GM20431 (cell line): ENCODE results near the gene SLC7A7.
"Not testable (repeated sequence)": the region's sequence is repeated elsewhere in the genome, so short reads cannot be mapped to it uniquely, and the experiment has no call there.

ENCODE experiments used
- in situ Hi-C: fragments of 300-500 bp; cut with MseI, MboI; formaldehyde crosslinking; loops from one replicate; pipeline ENCODE4 v1.15.0; 2020; ENCODE audit warnings: low sequenced_read_pairs; ENCODE audit not compliant: unreplicated experiment

SLC7A7 gene

DNA sequence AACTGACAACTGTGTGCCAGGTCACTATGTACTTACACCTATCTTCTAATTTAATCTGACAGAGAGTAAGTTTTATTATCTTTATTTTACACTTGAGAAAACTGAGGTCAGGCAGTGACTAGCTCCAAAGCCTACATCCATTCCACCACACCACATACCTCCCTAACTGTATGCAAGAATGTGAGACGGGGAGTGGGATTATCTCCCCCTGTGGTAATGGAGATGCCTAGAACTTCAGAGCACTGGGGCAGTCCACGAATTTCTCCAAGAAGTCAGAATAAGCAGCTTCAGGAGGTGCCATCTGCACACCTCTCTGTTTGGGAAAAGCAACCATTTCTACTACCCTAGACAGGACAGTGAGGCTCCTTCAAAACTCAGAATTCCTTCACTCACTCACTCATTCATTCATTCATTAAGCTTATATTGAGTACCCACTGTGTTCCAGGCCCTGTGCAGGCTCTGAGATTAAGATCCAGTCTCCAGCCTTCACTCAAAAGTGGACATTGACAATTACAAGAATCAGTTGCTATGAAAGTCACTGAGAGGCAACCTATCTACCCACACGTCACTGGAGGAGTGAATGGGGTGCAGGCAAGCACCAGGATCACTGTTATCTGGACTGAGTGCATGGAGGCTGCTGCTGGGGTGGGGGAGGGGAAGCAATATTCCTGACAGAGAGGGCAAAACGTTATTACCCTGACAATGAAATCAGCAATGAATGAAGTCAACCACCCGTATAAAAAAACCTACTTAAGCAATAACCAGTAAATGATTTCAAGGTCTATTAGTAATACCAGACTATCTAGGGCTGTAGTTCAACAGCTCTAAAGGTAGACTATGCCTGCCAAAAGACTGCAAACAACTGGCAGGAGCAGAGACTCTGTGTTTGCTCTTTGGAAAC, 18.0 kb downstream of the SLC7A7 start:
- in situ Hi-C loops, result no loop called here

DNA sequence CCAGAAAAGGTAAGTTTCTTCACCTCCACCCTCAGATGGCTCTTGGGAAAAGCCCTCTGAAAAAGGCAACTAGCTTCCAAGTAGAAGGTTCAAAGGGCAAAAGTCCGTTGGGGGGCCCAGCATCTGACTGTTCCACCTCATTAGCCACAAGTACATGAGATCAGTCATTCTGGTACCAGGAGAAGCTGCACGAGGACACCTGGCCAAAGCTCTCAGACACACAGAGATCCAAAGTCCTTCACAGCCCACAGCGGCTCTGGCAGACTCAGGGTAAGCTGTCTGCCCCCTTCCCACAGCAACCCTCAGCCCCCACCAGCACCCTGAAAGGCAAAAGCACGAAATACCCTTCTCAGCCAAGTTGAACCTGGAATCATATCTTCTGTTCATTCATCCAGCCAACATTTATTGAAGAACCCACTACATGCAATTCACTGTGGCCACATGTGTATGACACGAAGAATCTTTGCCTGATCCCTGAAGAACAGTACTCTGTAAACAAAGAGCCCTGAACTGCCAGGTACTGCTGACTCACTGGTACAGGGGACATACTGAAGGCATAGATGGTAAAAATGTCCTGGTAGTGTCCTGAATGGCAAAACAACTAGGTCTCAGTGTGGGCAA, 19.0 kb downstream of the SLC7A7 start:
- in situ Hi-C loops, result no loop called here

DNA sequence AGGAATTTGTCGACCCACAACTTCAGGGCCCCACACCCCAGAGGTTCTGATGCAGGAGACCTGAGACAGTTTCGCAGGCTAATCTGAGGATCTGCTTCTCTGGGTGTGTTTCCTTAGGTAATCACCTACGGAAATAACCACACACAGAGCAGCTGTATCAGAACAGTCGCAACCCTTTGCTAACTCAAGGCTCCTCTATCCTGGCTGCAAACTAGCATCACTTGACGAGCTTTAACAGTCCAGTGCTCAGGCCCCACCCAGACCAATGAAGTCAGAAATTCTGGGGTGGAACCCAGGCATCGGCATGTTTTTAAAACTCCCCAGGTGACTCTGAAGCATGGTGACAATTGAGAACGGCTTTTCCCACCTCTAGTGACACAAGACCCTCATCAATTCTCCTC, 20.7 kb downstream of the SLC7A7 start:
- in situ Hi-C loops, result no loop called here

DNA sequence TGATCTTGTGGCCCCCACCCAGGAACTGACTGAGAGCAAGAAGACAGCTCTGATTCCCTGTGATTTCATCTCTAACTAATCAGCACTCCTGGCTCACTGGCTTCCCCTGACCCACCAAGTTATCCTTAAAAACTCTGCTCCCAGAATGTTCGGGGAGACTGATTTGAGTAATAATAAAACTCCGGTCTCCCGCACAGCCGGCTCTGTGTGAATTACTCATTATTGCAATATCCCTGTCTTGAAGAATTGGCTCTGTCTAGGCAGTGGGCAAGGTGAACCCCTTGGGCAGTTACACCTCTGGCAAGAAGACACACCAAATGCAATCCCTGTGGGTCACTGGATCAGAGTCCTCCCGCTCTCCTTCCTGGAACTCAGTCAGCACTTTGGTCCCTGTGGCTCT, 21.3 kb downstream of the SLC7A7 start:
- in situ Hi-C loops, result no loop called here

DNA sequence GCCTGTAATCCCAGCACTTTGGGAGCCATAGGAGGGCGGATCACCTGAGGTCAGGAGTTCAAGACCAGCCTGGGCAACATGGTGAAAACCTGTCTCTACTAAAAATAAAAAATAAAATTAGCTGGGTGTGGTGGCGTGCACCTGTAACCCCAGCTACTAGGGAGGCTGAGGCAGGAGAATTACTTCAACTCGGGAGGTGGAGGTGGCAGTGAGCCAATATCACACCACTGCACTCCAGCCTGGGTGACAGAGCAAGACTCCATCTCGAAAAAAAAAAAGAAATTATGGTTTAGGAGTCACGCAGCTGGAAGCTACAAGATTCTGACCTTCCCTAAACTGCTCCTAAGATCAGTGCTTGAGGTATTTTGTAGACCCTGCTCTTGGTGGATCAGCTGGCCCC, 21.7 kb downstream of the SLC7A7 start:
- in situ Hi-C loops, result not testable (repeated sequence)

DNA sequence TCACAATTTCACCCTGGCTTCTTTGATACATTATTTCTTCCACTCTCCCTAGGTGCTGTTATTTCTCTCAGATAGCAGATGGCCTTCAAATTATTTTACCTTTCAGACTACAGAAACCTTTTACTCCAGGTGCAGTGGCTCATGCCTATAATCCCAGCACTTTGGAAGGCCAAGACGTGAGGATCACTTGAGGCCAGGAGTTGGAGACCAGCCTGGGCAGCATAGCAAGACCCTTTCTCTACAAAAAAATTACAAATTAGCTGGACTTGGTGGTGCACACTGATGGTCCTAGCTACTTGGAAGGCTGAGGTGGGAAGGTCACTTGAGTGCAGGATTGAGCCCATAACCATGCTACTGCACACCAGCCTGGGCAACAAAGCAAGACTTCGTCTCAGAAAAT, 23.1 kb downstream of the SLC7A7 start:
- in situ Hi-C loops, result no loop called here

DNA sequence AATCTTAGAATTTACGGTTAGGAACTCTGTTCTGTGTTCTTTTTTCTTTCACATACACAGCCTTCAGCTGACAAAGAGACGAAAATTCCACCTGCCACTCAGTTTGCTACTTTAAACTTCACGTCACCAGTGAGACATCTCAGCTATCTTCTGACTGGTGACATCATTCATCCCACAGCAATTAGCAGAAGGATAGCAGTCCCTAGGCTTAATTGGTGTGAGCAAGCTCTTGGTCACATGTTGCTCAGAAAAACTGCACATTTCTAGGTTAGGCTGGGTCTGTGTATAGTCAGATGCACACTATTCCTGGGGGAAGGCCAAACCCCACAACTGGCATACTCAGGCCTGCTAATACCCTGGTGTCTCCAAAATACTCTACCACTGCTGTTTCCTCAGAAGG, 23.9 kb downstream of the SLC7A7 start:
- in situ Hi-C loops, result no loop called here

DNA sequence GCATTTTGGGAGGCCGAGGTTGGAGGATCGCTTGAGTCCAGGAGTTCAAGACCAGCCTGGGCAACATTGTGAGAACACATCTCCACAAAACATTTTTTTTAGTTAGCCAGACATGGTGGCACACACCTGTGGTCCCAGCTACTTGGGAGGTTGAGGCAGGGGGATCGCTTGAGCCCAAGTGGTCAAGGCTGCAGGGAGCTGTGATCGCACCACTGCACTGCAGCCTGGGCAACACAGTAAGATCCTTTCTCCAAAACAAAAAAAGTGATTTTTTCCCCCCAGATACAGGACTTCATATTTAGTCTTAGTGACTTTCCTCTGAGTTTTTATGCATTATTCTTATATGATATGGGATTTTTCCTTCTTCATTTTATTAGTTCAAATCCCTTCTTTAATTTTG, 28.6 kb downstream of the SLC7A7 start:
- in situ Hi-C loops, result no loop called here

DNA sequence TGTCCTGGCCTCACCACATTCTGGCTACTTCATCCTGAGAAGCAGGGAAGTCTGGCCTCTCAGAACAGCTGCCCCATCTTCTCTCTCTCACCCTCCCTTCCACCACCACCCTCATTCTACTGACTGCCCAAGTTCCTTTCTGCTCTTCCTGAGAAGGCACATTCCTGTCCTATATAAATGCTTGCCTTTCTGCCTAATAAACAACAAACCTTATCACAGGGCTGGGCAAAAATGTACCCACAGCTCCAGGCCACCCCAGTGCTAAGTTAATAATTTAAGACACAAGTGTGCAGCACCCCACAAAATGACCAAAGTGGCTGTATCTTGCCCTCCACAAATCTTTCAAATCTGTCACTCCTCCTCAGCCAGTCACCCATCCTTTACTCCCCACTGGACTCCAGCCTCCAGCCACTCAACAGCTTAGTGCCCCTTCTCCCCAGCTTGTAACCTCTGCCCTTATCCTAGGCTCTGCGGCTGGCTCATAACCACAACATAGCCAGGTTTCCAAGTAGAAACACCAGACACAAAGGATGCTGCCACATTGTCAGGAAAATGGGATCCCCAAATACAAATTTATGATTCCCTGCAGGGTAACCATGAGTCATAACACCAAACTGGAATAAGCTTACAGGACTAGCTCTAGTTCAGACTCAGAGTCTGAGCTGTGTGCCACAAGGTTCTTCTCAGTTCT, 33.8 kb downstream of the SLC7A7 start:
- in situ Hi-C loops, result no loop called here

DNA sequence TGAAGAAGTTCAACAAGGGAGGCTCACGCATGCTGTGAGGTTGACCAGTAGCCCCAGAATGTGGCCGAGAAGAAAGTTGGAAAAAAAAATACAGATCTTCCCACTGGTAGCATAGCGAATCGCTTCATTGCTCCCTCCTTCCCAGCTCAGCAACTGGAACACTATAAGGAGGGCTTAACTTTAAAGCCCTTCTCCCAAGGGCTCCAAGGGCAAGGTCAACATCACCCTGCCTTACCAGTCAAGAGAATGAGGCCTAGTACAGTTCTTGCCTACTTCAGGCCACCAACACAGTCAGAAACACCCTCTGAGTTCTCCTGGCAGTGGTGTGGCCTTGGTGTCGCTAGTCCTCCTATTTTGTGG, 34.3 kb downstream of the SLC7A7 start:
- in situ Hi-C loops, result no loop called here

DNA sequence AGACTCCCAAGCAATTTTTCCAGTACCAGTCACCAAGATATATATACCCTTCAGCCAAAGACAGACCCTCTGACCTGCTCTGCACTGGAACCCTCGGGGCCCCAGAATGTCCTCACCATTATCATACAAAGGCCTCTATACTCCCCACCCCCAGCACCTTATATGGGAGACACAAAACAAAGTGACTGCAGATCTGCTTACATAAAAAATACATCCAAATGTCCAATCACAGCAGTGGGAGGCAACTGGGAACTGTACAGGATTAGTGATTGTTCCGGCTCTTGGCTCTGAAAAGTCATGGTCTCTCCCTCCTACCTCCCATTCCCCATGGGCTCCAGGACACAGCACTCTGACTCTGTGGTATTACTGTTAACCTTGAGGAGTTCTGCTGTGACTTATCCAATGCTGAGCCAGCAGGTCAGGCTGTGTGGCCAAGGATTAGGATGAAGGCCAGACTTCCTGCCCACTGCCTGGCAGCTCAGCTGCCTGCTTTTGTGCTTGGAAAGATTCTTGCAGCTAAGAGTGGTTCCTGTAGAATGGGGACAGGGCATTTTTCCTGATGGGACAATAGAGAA, 35.0 kb downstream of the SLC7A7 start:
- in situ Hi-C loops, result no loop called here

DNA sequence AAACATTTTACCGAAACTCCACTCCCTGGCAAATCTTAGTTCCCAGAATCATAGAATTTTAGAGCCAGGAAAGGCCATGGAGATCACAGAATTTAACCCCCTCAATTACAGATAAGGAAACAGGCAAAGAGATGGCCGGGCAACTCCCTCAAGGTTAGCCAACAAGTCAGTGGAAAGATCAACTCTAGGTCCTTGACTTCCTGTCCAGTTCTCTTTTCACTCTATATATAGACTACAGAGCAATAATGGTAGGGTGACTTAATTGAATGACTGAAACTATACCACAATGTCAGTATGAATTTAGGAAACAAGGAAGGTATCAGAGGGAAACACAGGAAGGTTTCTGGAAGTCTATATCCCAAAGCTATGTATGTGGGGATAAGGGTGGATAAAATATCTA, 37.2 kb downstream of the SLC7A7 start:
- in situ Hi-C loops, result no loop called here

DNA sequence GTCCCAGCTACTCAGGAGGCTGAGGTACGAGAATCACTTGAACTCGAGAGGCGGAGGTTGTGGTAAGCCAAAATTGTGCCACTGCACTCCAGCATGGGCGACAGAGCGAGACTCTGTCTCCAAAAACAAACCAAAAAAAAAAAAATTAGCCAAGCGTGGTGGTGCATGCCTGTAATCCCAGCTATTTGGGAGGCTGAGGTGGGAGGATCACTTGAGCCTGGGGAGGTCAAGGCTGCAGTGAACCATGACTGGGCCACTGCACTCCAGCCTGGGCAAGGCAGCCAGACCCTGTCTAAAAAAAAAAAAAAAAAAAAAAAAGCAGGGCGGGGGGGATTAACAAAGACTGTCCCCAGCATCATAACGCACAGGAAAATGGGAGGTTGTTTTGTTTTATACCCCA, 38.4 kb downstream of the SLC7A7 start:
- in situ Hi-C loops, result not testable (repeated sequence)

DNA sequence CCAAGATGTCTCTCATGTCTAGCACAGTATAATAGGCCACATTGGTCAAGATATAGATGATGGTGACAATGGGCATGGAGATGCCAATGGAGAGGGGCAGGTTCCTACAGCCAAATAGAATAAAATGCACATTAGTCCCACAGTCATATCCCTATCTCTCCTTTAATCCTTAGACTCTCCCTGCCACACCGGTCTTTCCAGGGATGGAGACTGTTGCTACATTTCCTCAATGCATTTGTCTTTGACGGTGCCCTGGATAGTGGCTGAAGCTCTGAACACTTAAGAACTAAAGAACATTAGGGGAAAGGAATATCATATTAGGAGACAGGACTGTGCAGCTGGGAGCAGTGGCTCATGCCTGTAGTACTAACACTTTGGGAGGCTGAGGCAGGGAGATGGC, 39.0 kb downstream of the SLC7A7 start:
- in situ Hi-C loops, result no loop called here

DNA sequence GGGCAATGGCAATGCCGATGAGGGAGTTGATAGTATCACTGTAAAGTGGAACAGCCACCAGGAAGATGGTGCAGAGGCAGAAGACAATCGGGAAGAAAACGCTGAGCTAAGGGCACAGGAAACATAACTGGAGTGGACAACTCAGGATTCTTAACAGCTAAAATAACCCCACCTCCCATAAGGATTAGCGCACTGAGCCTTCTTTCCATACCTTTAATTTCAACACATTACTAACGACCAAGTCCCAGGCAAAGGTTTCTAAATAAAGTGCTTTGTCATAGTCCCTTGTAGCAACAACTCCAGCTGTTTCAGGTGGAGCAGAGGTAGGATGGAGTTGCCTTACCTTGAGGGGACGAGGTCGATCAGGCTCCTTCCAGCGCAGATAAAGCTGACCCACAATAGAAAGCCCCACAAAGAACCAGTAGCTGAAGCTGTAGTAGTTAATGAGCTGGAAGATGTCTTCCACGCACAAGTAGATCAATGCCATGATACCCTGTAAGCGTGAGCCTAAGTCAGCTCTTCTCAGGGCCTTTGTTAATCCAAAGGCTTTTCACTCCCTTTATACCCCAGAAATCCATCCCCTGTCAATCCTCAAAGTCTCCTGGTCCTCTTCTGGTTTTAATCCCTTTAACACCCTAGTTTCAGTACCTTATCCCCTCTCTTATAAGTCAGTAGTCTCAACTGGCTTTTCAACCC, 41.1 kb downstream of the SLC7A7 start:
- in situ Hi-C loops, result no loop called here

DNA sequence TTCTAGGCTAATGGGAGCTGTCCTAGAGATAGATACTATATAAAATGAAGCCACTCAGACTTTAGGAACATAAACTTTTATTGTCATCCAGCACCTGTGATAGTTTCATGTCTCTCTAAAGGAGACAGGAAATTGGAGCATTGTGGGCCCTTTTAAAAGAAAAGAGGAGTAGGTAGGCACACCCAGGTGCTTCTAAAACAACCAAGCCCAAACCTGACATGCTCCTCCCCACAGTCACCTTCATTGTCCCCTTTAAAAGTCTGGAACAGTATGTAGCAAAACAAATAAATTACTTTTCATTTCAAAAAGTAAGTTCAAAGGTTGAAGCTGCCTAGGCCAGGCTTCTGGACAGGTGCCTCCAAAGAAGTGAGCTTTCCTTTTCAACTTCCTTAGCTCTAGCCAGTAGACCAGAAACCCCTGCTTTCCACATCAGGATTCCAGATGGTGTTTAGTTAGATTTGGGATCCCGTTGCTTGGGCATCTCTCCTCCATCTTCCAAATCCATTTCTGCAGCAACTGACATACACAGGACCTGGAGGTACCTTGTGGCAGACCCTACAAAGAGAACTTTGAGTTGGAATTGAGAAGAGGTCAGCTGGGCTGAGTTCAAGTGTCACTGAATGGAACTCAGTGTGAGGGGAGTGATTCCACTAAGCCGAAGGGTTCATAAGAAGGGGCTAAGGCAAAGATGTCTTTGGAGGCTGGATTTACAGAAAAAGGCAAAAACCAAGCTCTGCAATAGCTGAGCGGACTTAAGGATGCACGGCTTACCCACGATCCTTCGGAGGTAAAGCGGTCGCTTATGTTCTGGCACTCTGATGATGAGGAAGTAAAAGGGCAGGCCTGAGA, 41.8 kb downstream of the SLC7A7 start:
- in situ Hi-C loops, result no loop called here

DNA sequence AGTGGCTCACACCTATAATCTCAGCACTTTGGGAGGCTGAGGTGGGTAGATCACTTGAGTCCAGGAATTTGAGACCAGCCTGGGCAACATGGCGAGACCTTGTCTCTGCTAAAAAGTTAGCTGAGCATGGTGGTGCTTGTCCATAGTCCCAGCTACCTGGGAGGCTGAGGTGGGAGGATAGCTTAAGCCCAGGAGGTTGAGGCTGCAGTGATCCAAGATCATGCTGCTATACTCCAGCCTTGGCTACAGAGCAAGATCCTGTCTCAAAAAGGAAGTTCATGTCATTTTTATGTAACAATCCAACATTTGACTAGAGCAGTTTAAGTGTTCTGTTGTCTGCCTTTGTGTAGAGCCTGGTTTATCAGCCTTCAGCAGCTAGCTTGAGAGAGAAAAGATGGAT, 42.5 kb downstream of the SLC7A7 start:
- in situ Hi-C loops, result no loop called here

DNA sequence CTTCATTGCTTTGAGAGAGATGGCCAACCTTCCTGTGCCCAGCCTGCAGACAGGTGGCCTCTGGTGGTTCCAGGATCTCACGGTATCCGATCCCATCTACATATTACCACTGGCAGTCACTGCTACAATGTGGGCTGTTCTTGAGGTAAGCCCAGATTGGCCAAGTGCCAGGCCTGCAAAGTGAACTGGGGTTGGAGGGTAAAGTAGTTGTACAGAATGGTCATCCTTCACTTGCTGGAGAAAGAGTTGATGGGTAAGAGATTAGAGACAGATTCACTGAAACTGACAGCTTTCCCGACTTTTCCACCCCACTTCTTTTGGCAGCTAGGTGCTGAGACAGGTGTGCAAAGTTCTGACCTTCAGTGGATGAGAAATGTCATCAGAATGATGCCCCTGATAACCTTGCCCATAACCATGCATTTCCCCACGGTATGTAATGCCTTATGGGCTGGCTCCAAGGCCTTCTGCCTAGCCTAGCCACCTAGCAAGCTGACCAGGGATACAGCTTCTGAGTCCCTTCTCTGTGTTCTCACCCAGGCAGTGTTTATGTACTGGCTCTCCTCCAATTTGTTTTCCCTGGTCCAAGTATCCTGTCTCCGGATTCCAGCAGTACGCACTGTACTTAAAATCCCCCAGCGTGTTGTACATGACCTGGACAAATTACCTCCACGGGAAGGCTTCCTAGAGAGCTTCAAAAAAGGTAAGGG, 44.6 kb downstream of the SLC7A7 start:
- in situ Hi-C loops, result no loop called here

DNA sequence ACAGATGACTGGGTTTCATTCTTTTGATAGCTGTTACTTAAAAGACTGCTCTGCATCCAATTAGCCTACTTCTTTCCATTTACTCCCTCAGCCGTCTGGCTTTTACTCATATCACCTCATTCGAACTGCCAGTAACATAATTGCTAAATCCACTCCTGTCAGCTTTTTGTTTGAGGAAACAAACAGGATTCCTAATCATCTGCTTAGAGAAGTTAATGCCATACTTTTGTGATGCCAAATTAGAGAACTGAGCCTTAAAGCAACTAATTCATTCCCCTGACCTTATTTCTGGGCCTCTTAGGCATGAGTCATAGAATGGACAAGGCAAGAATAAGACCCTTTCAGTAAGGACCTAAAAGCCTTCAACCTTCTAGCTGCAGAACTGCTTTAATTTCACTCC, 45.9 kb downstream of the SLC7A7 start:
- in situ Hi-C loops, result no loop called here
